ENCODE data around the gene TRERF1.

Gene TRERF1

GRCh38 chr6:42375007-42375635 is 76.6 kb downstream of the TRERF1 start:
- no peak for DNase-seq (ENCODE audit: low read depth)
- no peak overlapping the region for H3K4me3 ChIP-seq (ENCODE audit: low read length)
- TF ChIP-seq, protein P1, sequence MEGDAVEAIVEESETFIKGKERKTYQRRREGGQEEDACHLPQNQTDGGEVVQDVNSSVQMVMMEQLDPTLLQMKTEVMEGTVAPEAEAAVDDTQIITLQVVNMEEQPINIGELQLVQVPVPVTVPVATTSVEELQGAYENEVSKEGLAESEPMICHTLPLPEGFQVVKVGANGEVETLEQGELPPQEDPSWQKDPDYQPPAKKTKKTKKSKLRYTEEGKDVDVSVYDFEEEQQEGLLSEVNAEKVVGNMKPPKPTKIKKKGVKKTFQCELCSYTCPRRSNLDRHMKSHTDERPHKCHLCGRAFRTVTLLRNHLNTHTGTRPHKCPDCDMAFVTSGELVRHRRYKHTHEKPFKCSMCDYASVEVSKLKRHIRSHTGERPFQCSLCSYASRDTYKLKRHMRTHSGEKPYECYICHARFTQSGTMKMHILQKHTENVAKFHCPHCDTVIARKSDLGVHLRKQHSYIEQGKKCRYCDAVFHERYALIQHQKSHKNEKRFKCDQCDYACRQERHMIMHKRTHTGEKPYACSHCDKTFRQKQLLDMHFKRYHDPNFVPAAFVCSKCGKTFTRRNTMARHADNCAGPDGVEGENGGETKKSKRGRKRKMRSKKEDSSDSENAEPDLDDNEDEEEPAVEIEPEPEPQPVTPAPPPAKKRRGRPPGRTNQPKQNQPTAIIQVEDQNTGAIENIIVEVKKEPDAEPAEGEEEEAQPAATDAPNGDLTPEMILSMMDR (conservative IDR thresholded peaks at IDR 0.05; ENCODE audit: low read depth, low read length), result no peak

DNA sequence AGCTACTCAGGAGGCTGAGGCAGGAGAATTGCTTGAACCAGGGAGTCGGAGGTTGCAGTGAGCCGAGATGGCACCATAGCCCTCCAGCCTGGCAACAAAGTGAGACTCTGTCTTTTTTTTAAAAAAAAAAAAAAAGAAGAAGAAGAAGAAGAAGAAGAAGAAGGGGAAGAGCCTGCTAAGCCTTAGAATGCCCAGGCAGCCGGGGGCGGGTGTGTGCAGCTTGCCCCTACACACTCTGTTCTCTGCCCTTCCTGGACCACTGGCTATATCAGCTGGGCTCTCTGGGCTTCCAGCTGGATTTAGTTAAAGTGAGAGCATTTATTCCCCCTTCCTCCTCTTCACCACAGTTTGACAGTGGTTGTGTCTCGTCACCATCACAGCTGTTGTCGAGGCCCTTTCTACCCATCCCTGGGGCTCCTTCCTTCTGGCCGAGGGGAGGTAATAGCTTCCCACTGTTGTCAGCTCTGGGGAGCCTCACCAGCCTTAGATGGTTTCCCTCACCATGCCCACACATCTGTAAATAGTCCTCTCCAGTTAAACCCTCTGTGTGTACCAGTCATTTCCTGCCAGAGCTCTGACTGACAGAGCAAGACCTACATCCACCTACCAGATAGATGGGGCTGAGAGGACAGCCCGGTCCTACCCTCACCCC is 77.6 kb downstream of the TRERF1 start:
- no peak for DNase-seq (ENCODE audit: low read depth)
- TF ChIP-seq, protein P1 (conservative IDR thresholded peaks at IDR 0.05; ENCODE audit: low read depth, low read length), result no peak
- H3K4me3 ChIP-seq (ENCODE audit: low read length), result no peak overlapping the region

DNA sequence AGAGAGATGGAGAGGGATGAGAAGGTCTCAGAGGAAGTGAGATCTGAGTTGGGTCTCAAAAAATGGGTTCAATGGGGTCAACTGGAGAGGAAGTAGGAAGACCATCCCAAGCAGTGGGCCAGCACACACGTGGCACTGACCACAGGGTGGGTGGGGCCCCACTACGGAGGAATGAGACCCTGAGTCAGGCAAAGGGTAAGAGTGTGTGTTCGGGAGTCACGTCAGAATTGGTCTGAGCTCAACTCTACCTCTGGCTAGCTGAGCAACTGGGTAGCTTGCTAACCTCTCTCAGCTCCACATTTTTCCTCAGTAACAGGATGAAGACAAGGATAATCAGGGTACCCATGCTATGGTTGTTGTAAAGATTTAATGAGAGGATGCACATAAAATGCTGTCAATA is 79.0 kb downstream of the TRERF1 start:
- H3K4me3 ChIP-seq (ENCODE audit: low read length), result no peak overlapping the region
- TF ChIP-seq, protein P1 (conservative IDR thresholded peaks at IDR 0.05; ENCODE audit: low read depth, low read length), result no peak
- no peak for DNase-seq (ENCODE audit: low read depth)

- H3K4me3 ChIP-seq (ENCODE audit: low read length), result no peak overlapping the region
These were observed 81.3 kb downstream of the TRERF1 start for GRCh38 chr6:42370323-42370985.

DNA sequence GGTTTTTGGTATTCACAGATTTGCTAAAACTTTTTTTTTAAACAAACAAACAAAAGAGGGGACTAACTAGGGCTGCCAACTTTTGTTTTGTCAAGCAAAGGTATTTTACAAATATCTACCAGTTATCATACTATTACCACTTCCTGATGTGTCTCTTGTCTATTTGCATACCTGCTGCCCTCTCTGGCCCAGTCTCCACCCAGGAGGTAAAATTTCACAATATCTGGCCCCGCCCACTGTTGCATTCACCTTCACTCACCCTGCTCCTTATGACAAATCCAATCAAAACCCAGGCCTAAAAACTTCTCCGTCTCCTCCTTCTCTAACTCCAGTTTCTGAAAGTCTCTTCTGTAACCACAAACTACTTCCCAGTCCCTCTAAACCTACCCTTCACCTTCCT is 82.2 kb downstream of the TRERF1 start:
- no peak overlapping the region for H3K4me3 ChIP-seq (ENCODE audit: low read length)
- TF ChIP-seq, protein P1 (conservative IDR thresholded peaks at IDR 0.05; ENCODE audit: low read depth, low read length), result no peak
- DNase-seq (ENCODE audit: low read depth), result no peak

More at GRCh38 chr6:42370323-42370985, 81.3 kb downstream of the TRERF1 start:
- TF ChIP-seq, protein P1 (conservative IDR thresholded peaks at IDR 0.05; ENCODE audit: low read depth, low read length), result no peak
- no peak for DNase-seq (ENCODE audit: low read depth)

DNA sequence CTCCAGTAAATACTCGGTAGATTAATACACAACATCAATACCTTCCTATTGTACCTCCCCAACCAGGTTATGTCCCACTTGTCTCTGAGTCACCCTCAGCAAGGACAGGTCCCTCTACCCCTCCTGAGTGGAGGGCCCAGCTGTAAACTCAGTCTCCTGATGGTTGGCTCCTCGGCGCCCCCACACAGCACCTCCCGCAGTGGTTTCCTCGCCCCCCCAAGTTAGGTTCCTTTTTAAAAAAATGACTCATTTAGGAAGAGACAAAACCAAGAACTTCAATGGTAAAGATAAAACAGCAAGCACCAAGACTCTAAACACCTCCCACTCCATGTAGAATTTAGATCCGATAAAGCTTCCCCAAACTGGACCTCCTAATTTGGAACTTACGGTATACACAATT is 83.5 kb downstream of the TRERF1 start:
- no peak for DNase-seq (ENCODE audit: low read depth)
- H3K4me3 ChIP-seq (ENCODE audit: low read length), result no peak overlapping the region
- TF ChIP-seq, protein P1 (conservative IDR thresholded peaks at IDR 0.05; ENCODE audit: low read depth, low read length), result no peak

All from retinal pigment epithelial cell (primary cell).